GM23248 (cell line): Measurements from ENCODE around the gene TTF1.

Source experiments
- EZH2 ChIP-seq: fragments of 200-600 bp; sonication (generic); IDR thresholded peaks from 2 replicates; pipeline ENCODE4 v1.6.1; 2018; ENCODE audit warnings: antibody characterized with exemption, mild to moderate bottlenecking; ENCODE audit not compliant: insufficient read depth, poor library complexity, severe bottlenecking
- EZH2phosphoT487 ChIP-seq: fragments of 200-600 bp; sonication (generic); IDR thresholded peaks from 2 replicates; pipeline ENCODE4 v1.6.1; 2018; ENCODE audit warnings: antibody characterized with exemption, moderate library complexity, mild to moderate bottlenecking, low read depth; ENCODE audit not compliant: insufficient read depth

GRCh38 chr9:132404228-132404881, 2.3 kb downstream of the TTF1 start:
- TF ChIP-seq EZH2phosphoT487 (no peak), EZH2 (no peak)
